ENCODE results near the gene SPTB. TPM values are rescaled to one million over a fixed set of nuclear protein-coding genes. Genes with fewer than 3 reads are reported as not detected.

The SPTB gene
- total RNA-seq, 2 experiments from 2014 or later: 0.31 to 0.32 TPM

GRCh38 chr14:64704143-64704742, 175.5 kb downstream of the SPTB start, which contains the start of gene PLEKHG3:
Gene PLEKHG3, plus strand, starts transcription at chr14:64704424. Its CDS starts 23,208 bp downstream, at chr14:64727632.
- peak within 1 kb of the TSS; percentile 56 for H3K4me3 Mint-ChIP-seq
- no peaks in the 10 kb centered on the region for H3K9me3 Mint-ChIP-seq
- peaks cover 25% of the 10 kb centered on the region for H3K4me1 Mint-ChIP-seq
- no peak within 1 kb of the TSS for H3K27ac Mint-ChIP-seq
- H3K27me3 Mint-ChIP-seq: peaks cover 83% of the 10 kb centered on the region
- DNase-seq: peak; percentile 25
- H3K36me3 Mint-ChIP-seq: no peaks in the 10 kb centered on the region

GRCh38 chr14:64703395-64704142, 176.1 kb downstream of the SPTB start:
- H3K4me1 Mint-ChIP-seq: peaks cover 21% of the 10 kb centered on the region

GRCh38 chr14:64702493-64703394, 177.0 kb downstream of the SPTB start:
- H3K36me3 Mint-ChIP-seq: no peaks in the 10 kb centered on the region
- H3K4me1 Mint-ChIP-seq: peaks cover 15% of the 10 kb centered on the region
- H3K9me3 Mint-ChIP-seq: no peaks in the 10 kb centered on the region
- peak overlapping the region; percentile 56 for H3K4me3 Mint-ChIP-seq
- DNase-seq: peak; percentile 8
- H3K27me3 Mint-ChIP-seq: peaks cover 86% of the 10 kb centered on the region
- H3K27ac Mint-ChIP-seq: no peak overlapping the region

More at GRCh38 chr14:64703395-64704142, 176.1 kb downstream of the SPTB start:
- H3K36me3 Mint-ChIP-seq: no peaks in the 10 kb centered on the region
- peaks cover 83% of the 10 kb centered on the region for H3K27me3 Mint-ChIP-seq
- H3K9me3 Mint-ChIP-seq: no peaks in the 10 kb centered on the region
- DNase-seq: no peak
- no peak overlapping the region for H3K27ac Mint-ChIP-seq
- peak overlapping the region; percentile 56 for H3K4me3 Mint-ChIP-seq

- Mint-ChIP-seq H3K9me3 (no peaks in the 10 kb centered on the region), H3K4me1 (peaks cover 15% of the 10 kb centered on the region), H3K4me3 (no peak overlapping the region), H3K36me3 (no peaks in the 10 kb centered on the region), H3K27ac (no peak overlapping the region), H3K27me3 (peaks cover 90% of the 10 kb centered on the region)
- no peak for DNase-seq
Observed at GRCh38 chr14:64701660-64702059, 178.0 kb downstream of the SPTB start.

GRCh38 chr14:64700894-64701293, 178.8 kb downstream of the SPTB start:
- Mint-ChIP-seq H3K27ac (no peak overlapping the region), H3K4me3 (no peak overlapping the region), H3K9me3 (no peaks in the 10 kb centered on the region), H3K27me3 (peaks cover 89% of the 10 kb centered on the region), H3K4me1 (peaks cover 14% of the 10 kb centered on the region), H3K36me3 (no peaks in the 10 kb centered on the region)
- DNase-seq: no peak

- H3K27me3 Mint-ChIP-seq: peaks cover 88% of the 10 kb centered on the region
- H3K9me3 Mint-ChIP-seq: no peaks in the 10 kb centered on the region
- peaks cover 10% of the 10 kb centered on the region for H3K4me1 Mint-ChIP-seq
Observed at GRCh38 chr14:64700290-64700689, 179.4 kb downstream of the SPTB start.

GRCh38 chr14:64698903-64699302, 180.8 kb downstream of the SPTB start:
- no peaks in the 10 kb centered on the region for H3K9me3 Mint-ChIP-seq
- peaks cover 10% of the 10 kb centered on the region for H3K4me1 Mint-ChIP-seq
- H3K27me3 Mint-ChIP-seq: peaks cover 76% of the 10 kb centered on the region
- no peaks in the 10 kb centered on the region for H3K36me3 Mint-ChIP-seq
- no peak overlapping the region for H3K27ac Mint-ChIP-seq
- no peak overlapping the region for H3K4me3 Mint-ChIP-seq
- DNase-seq: no peak

More at GRCh38 chr14:64700290-64700689, 179.4 kb downstream of the SPTB start:
- Mint-ChIP-seq H3K36me3 (no peaks in the 10 kb centered on the region), H3K4me3 (no peak overlapping the region), H3K27ac (no peak overlapping the region)
- DNase-seq: no peak

GRCh38 chr14:64696355-64696857, 183.3 kb downstream of the SPTB start:
- no peak for DNase-seq
- H3K9me3 Mint-ChIP-seq: no peaks in the 10 kb centered on the region
- no peak overlapping the region for H3K27ac Mint-ChIP-seq
- no peak overlapping the region for H3K4me3 Mint-ChIP-seq
- peaks cover 61% of the 10 kb centered on the region for H3K27me3 Mint-ChIP-seq
- peaks cover 1% of the 10 kb centered on the region for H3K4me1 Mint-ChIP-seq
- no peaks in the 10 kb centered on the region for H3K36me3 Mint-ChIP-seq

Other genes starting within 250 kb of the SPTB start
- gene PLEKHG3, start 175.5 kb downstream of the SPTB start, total RNA-seq: under 1 TPM in 1 of 2 experiments, not detected in 1; 0.12 TPM
- 10 to 100 TPM; 49.8 to 59.2 TPM for gene CHURC1, start 34.5 kb upstream of the SPTB start, total RNA-seq
- not detected for gene GPX2, start 62.8 kb upstream of the SPTB start, total RNA-seq
- 1 to 10 TPM; 3.4 TPM for gene RAB15, start 92.4 kb upstream of the SPTB start, total RNA-seq
- gene FNTB, start 107.0 kb upstream of the SPTB start, total RNA-seq: 10 to 100 TPM; 14.0 to 14.3 TPM
- gene MAX, start 222.6 kb upstream of the SPTB start, total RNA-seq: 100 to 1,000 TPM; 117 to 121 TPM